GM12891 (cell line): ENCODE measurements around the gene SLC29A2.

Experiments
- SPI1 ChIP-seq: IDR thresholded peaks from 2 replicates; pipeline ENCODE4 v1.6.1; 2011; ENCODE audit warnings: low read depth, low read length, control low read depth
- TAF1 ChIP-seq: IDR thresholded peaks from 2 replicates; pipeline ENCODE4 v1.6.1; 2011; ENCODE audit warnings: low read depth, low read length, control low read depth

DNA sequence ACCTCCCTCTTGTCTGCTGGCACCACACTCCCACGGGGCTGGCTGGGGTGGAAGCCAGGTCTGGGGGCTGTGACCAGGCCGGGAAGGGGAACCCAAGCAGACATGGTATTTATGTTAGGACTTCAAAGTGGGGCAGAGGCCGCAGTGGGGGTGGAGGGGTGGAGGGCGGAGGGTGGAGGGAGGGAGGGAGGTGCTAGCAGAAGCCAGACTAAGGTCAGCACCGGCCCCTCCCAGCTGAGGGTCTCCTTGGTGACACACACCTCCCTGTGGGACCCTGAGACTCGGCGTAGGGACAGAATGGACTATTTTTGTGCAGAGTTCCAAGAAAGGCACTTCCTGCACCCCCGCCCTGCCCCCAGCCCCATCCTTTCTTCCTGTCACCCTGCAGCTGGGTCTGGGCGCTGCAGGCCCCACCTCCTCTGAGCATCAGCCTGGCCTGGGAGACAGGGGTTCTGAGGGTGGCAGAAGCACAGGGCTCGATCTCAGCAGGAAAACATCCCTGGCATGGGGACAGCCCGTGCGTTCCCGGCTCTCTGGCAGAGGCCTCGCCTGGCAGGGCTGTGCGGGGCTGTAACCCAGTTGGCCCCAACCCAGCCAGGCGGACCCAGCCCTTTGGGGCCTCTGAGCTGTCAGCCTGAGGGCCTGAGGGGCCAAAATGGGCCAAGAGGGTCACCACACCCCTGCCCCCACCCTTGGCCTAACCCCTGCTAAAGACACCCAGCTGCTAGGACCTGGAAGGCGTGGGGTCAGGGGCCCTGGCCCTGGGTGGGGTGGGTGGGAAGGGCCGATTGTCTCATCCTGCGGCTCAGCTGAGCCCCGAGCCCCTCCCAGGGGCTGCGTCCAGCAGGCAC is 45.1 kb downstream of the SLC29A2 start:
- TF ChIP-seq TAF1: no peak
- no peak for TF ChIP-seq SPI1
